Lower leg skin (tissue), 4 donors: Measurements from ENCODE around the gene WBP2NL. TPM values are rescaled to one million over a fixed set of nuclear protein-coding genes. Genes with fewer than 3 reads are reported as not detected.

ENCODE experiments used
- DNase-seq, 2 donors: peaks; one replicate each; pipeline ENCODE4 v3.0.0-alpha.2; 2019; ENCODE audit warnings: low spot score in 2 of 2
- H3K4me3 ChIP-seq: fragments of 200-600 bp; sonication (generic); 2 replicates; pipeline ENCODE4 v1.5.1; 2017; ENCODE audit warnings: mild to moderate bottlenecking, low read depth; ENCODE audit not compliant: poor library complexity, severe bottlenecking
- CTCF ChIP-seq, 3 donors: fragments of 450-650 bp; IDR thresholded peaks; one replicate each; pipeline ENCODE4 v1.5.1; 2016; ENCODE audit warnings: antibody characterized with exemption in 3 of 3, mild to moderate bottlenecking in 3 of 3, moderate library complexity in 2 of 3
- POLR2A ChIP-seq, 2 donors: fragments of 450-650 bp; IDR thresholded peaks; one replicate each; pipeline ENCODE4 v1.6.1; 2016 to 2017; ENCODE audit warnings: antibody characterized with exemption in 2 of 2, mild to moderate bottlenecking in 1 of 2, moderate library complexity in 1 of 2
- WGBS, 2 donors: methylation state at CpG; one replicate each; pipeline ENCODE4 v1.1.5; 2018; 5-methylcytosine and 5-hydroxymethylcytosine counted together
- intact Hi-C: fragments of 100-400 bp; cut with DNase I; formaldehyde crosslinking; loops from one replicate; pipeline ENCODE4 v1.15.0; 2023; ENCODE audit warnings: low total_unique reads
- total RNA-seq, 4 donors: library from RNA; depleted of rRNA; stranded (reverse); fragments of >200 nt; gene quantifications; one replicate each; pipeline ENCODE4 v1.1.0, GENCODE V29; 2016

WBP2NL gene
- total RNA-seq, 4 donors from 2014 or later = 1.4 to 2.0 (median 1.8) TPM

- intact Hi-C loops = loop anchor here (10.0 kb wide), 1 partner anchor 466 kb away; the partner anchor contains the start of gene NFAM1
- no peak for DNase-seq
- WGBS, 2 donors = 44 to 49% methylated on average over 9 of the region's 9 CpGs
- H3K4me3 ChIP-seq = no peak overlapping the region
- TF ChIP-seq POLR2A (IDR thresholded peaks at IDR 0.05) = no peak
- no peak for TF ChIP-seq CTCF (IDR thresholded peaks at IDR 0.05)
These were observed 30.0 kb upstream of the WBP2NL start for GRCh38 chr22:41968601-41969000.

GRCh38 chr22:41969110-41969646 is 29.4 kb upstream of the WBP2NL start, which contains the start of gene SEPTIN3:
Gene SEPTIN3, plus strand, starts transcription at chr22:41969443. Its CDS starts 2,050 bp downstream, at chr22:41971493.
- no peak for DNase-seq
- TF ChIP-seq POLR2A (IDR thresholded peaks at IDR 0.05) (no peak), CTCF (IDR thresholded peaks at IDR 0.05) (no peak)
- WGBS, 2 donors = 61 to 68% methylated on average over 6 to 8 of the region's 8 CpGs
- intact Hi-C loops = loop anchor here (10.0 kb wide), 1 partner anchor 466 kb away; the partner anchor contains the start of gene NFAM1
- H3K4me3 ChIP-seq = no peak within 1 kb of the TSS

GRCh38 chr22:41970601-41971000 is 28.0 kb upstream of the WBP2NL start:
- H3K4me3 ChIP-seq = no peak overlapping the region
- no peak for DNase-seq
- intact Hi-C loops = no loop called here
- 89 to 92% methylated on average over 2 of the region's 2 CpGs for WGBS, 2 donors
- TF ChIP-seq CTCF (IDR thresholded peaks at IDR 0.05) = no peak
- TF ChIP-seq POLR2A (IDR thresholded peaks at IDR 0.05) = no peak

GRCh38 chr22:41971431-41971830 is 27.2 kb upstream of the WBP2NL start:
- WGBS, 2 donors = 83 to 84% methylated on average over 10 to 11 of the region's 11 CpGs
- H3K4me3 ChIP-seq = no peak overlapping the region
- no peak for TF ChIP-seq CTCF (IDR thresholded peaks at IDR 0.05)
- TF ChIP-seq POLR2A (IDR thresholded peaks at IDR 0.05) = no peak
- DNase-seq = no peak
- intact Hi-C loops = no loop called here

- H3K4me3 ChIP-seq = no peak overlapping the region
- DNase-seq = no peak
- no peak for TF ChIP-seq CTCF (IDR thresholded peaks at IDR 0.05)
- TF ChIP-seq POLR2A (IDR thresholded peaks at IDR 0.05) = no peak
- intact Hi-C loops = no loop called here
- 42 to 49% methylated on average over 10 of the region's 10 CpGs for WGBS, 2 donors
These were observed 23.8 kb upstream of the WBP2NL start for GRCh38 chr22:41974691-41975290.
